Adipocyte (in vitro differentiated cells): Measurements from ENCODE around the gene HHIPL1.

Experiments
- DNase-seq: peaks from one replicate; pipeline ENCODE4 v3.0.0-alpha.2; 2015; ENCODE audit warnings: low read depth
- H3K27me3 ChIP-seq: replicated peaks from 2 replicates; pipeline ENCODE4 v1.7.0; 2013; ENCODE audit warnings: mild to moderate bottlenecking, low read length, moderate library complexity; ENCODE audit not compliant: control insufficient read depth, insufficient read depth
- H3K36me3 ChIP-seq: 2 replicates; pipeline ENCODE4 v1.7.0; 2013; ENCODE audit warnings: low read length, mild to moderate bottlenecking, moderate library complexity; ENCODE audit not compliant: control insufficient read depth, insufficient read depth, severe bottlenecking
- H3K4me1 ChIP-seq: 2 replicates; pipeline ENCODE4 v1.7.0; 2013; ENCODE audit warnings: mild to moderate bottlenecking, low read length, moderate library complexity; ENCODE audit not compliant: control insufficient read depth, insufficient read depth
- H3K4me3 ChIP-seq: 2 replicates; pipeline ENCODE4 v1.7.0; 2013; ENCODE audit warnings: mild to moderate bottlenecking, low read length, moderate library complexity
- H3K9ac ChIP-seq: 2 replicates; pipeline ENCODE4 v1.7.0; 2013; ENCODE audit warnings: mild to moderate bottlenecking, low read length, moderate library complexity
- H3K9me3 ChIP-seq: 2 replicates; pipeline ENCODE4 v1.7.0; 2013; ENCODE audit warnings: mild to moderate bottlenecking, low read length, moderate library complexity; ENCODE audit not compliant: control insufficient read depth

Gene HHIPL1

DNA sequence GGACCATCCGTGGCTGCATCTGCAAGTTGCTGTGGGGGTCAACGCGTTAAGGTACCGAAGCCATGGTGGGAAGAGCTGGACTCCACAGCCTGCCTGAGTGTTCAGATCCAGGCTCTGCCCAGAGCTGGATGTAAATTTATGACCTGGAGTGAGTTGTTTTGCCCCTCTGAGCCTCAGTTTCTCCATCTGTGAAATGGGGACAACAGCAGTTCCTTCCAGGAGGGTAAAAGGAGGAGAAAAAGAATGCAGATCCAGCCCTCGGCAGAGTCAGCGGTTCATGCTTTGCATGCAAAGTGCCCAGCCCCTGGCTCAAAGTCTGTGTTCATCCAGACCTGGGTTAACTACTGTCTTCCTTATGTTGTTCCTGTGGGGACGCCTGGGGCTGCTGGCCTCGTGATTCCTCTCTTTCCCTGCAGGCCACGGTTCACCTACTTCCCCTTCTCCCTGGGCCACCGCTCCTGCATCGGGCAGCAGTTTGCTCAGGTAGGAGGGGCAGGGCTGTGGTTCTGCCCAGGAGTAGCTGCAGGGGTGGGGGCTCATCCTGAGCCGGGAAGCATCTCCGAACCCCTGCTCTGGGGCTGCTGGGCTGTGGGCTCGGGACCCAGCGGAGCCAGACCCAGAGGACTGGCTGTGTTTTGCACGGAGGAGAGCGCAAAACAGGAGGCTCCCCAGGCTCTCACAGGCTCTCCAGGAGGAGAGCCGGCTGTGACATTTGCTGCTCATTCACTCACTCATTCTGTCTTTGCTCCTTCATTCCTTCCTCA, 81.0 kb downstream of the HHIPL1 start:
- Histone ChIP-seq H3K36me3 (no peaks in the 10 kb centered on the region), H3K4me3 (no peak overlapping the region), H3K9me3 (no peaks in the 10 kb centered on the region), H3K4me1 (peaks cover 5% of the 10 kb centered on the region), H3K9ac (no peak overlapping the region), H3K27me3 (peaks cover 50% of the 10 kb centered on the region)
- no peak for DNase-seq

- no peak for DNase-seq
- no peak overlapping the region for H3K9ac ChIP-seq
- H3K4me3 ChIP-seq = no peak overlapping the region
- H3K4me1 ChIP-seq = peaks cover 5% of the 10 kb centered on the region
- H3K36me3 ChIP-seq = no peaks in the 10 kb centered on the region
- H3K9me3 ChIP-seq = no peaks in the 10 kb centered on the region
- peaks cover 43% of the 10 kb centered on the region for H3K27me3 ChIP-seq
These were observed 81.7 kb downstream of the HHIPL1 start for GRCh38 chr14:99726538-99727095.

GRCh38 chr14:99727096-99727870, 82.4 kb downstream of the HHIPL1 start:
- DNase-seq = no peak
- peaks cover 41% of the 10 kb centered on the region for H3K27me3 ChIP-seq
- H3K9ac ChIP-seq = no peak overlapping the region
- no peak overlapping the region for H3K4me3 ChIP-seq
- H3K36me3 ChIP-seq = no peaks in the 10 kb centered on the region
- H3K4me1 ChIP-seq = peaks cover 5% of the 10 kb centered on the region
- no peaks in the 10 kb centered on the region for H3K9me3 ChIP-seq

DNA sequence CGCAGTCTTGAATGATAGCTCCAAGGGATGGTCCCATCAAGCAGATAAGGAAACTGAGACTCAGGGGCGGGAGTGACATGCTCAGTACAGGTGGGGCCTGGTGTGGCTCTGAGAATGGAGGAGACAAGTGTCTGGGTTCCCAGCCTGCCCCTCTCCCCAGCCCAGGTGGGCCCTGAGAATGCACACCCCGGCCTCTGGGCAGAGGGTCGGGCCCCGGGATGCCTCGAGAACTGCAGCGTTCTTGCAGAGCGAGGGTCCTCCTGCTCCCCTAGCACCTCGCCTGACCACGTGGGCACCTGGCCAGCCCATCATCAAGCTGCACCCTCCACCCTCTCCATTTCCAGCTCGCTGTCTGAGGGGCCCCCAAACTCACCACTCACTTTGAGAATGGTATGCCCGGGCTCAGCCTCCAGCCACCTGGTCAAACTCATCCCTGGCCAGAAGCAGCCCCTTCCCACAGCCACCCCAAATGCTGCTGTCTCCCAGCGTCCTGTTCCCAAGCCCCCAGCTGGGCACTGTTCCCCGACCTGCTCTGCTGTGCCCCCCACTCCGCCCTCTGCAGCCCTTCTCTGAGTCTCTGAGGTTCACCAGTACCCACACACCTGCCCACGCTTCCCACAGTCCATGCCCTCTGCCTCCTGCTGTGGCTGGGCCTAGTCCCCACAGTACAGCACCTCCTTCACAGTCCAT, 83.4 kb downstream of the HHIPL1 start:
- Histone ChIP-seq H3K36me3 (no peaks in the 10 kb centered on the region), H3K27me3 (peaks cover 37% of the 10 kb centered on the region), H3K9ac (no peak overlapping the region), H3K4me3 (no peak overlapping the region), H3K4me1 (peaks cover 5% of the 10 kb centered on the region), H3K9me3 (no peaks in the 10 kb centered on the region)
- no peak for DNase-seq

GRCh38 chr14:99728981-99729451, 84.1 kb downstream of the HHIPL1 start:
- H3K36me3 ChIP-seq = no peaks in the 10 kb centered on the region
- H3K4me1 ChIP-seq = peaks cover 5% of the 10 kb centered on the region
- no peak overlapping the region for H3K4me3 ChIP-seq
- no peaks in the 10 kb centered on the region for H3K9me3 ChIP-seq
- peaks cover 37% of the 10 kb centered on the region for H3K27me3 ChIP-seq
- no peak for DNase-seq
- H3K9ac ChIP-seq = no peak overlapping the region
